NCI-H446 (cell line): ENCODE data around the gene KRT12.
"Not testable (repeated sequence)": the region's sequence is repeated elsewhere in the genome, so short reads cannot be mapped to it uniquely, and the experiment has no call there.

Experiments
- DNase-seq, 2 experiments: peaks; one replicate each; lab custom pipeline; 2025; lab: John Stamatoyannopoulos, UW

The KRT12 gene

GRCh38 chr17:40814657-40815056 is 52.4 kb downstream of the KRT12 start:
- DNase-seq: not testable (repeated sequence)

GRCh38 chr17:40813804-40814203 is 53.2 kb downstream of the KRT12 start:
- no peak for DNase-seq

- DNase-seq: no peak
These were observed 54.4 kb downstream of the KRT12 start for GRCh38 chr17:40812639-40813038.
